Left lung (tissue), 10 donors: ENCODE data around the gene TRAF3IP1. TPM values are rescaled to one million over a fixed set of nuclear protein-coding genes. Genes with fewer than 3 reads are reported as not detected.
A peak's percentile ranks its signal among the peaks of the same experiment; 100 is the strongest.

Experiments used
- ATAC-seq: fragments of 200-7000 bp; cut with Tn5 transposase; one replicate; pipeline ENCODE4 v1.9.1; 2020; ENCODE audit warnings: moderate library complexity
- DNase-seq, 4 donors: peaks; one replicate each; pipeline ENCODE4 v3.0.0-alpha.2; 2013 to 2020
- H3K27ac ChIP-seq, 2 donors: fragments of 200-600 bp; sonication (generic) in 1 of 2; one replicate each; pipeline versions ENCODE4 v1.5.0 to v1.8.0; 2020 to 2021
- H3K27me3 ChIP-seq, 2 donors: fragments of 200-600 bp; sonication (generic) in 1 of 2; one replicate each; pipeline versions ENCODE4 v1.5.0 to v1.8.0; 2020 to 2021
- H3K36me3 ChIP-seq, 2 donors: fragments of 200-600 bp; sonication (generic) in 1 of 2; one replicate each; pipeline versions ENCODE4 v1.5.0 to v1.8.0; 2020 to 2021
- H3K4me1 ChIP-seq, 2 donors: fragments of 200-600 bp; one replicate each; pipeline ENCODE4 v1.8.0; 2021
- H3K4me3 ChIP-seq, 2 donors: fragments of 200-600 bp; sonication (generic) in 1 of 2; one replicate each; pipeline versions ENCODE4 v1.5.0 to v1.8.0; 2020 to 2021; ENCODE audit warnings: mild to moderate bottlenecking in 1 of 2
- H3K9me3 ChIP-seq, 2 donors: fragments of 200-600 bp; sonication (generic) in 1 of 2; one replicate each; pipeline versions ENCODE4 v1.5.0 to v1.8.0; 2020 to 2021
- intact Hi-C, 2 donors: fragments of 100-400 bp; cut with DNase I; formaldehyde crosslinking; loops; one replicate each; pipeline versions ENCODE4 v1.11.2 to v1.14.2; 2022
- polyA plus RNA-seq, 6 donors: library from polyadenylated mRNA; unstranded; fragments of 120-200 nt; gene quantifications; one replicate each; pipeline ENCODE4 v1.2.1, GENCODE V29; 2013; ENCODE audit not compliant: insufficient read length in 6 of 6
- total RNA-seq, 2 donors: library from RNA; stranded (reverse); fragmentation: NEBNext Ultra II Directional; extraction: Animal tissue kit (Norgen Biotek cat#: 25700); gene quantifications; one replicate each; pipeline ENCODE4 v1.2.1, GENCODE V29; 2021
- TF ChIP-seq, protein P1 (sequence below), 2 donors: fragments of 200-600 bp; sonication (generic) in 1 of 2; IDR thresholded peaks; one replicate each; pipeline versions ENCODE4 v1.5.0 to v1.8.0; 2021; ENCODE audit warnings: antibody characterized with exemption in 2 of 2
- donor health status: DM: no; HTN: yes; CAD: no.
- donor health status: DM: no; HTN: no; CAD: no.

The TRAF3IP1 gene
- total and polyA plus RNA-seq, 8 donors: 11.6 to 22.6 (median 19.7) TPM

DNA sequence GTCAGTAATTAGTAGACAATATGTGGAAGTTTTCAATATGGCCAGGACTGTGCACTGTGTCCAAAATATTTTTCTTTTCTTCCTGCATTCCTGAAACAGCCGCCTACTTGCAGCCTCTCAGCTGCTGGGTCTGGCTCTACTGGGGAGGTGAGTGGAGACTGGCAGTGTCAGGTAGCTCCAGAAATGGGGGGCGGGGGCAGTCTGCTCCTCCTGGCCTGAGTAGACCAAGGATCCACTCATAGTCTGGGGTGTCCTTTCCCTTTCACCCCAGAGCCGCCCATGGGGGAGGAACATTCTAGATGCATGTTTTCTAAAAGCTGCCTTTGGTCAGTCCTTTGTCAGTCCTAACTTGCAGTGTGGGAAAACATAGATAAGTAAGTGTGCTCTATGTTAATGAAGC is 23.7 kb downstream of the TRAF3IP1 start:
- no peak for ATAC-seq
- TF ChIP-seq, protein P1, sequence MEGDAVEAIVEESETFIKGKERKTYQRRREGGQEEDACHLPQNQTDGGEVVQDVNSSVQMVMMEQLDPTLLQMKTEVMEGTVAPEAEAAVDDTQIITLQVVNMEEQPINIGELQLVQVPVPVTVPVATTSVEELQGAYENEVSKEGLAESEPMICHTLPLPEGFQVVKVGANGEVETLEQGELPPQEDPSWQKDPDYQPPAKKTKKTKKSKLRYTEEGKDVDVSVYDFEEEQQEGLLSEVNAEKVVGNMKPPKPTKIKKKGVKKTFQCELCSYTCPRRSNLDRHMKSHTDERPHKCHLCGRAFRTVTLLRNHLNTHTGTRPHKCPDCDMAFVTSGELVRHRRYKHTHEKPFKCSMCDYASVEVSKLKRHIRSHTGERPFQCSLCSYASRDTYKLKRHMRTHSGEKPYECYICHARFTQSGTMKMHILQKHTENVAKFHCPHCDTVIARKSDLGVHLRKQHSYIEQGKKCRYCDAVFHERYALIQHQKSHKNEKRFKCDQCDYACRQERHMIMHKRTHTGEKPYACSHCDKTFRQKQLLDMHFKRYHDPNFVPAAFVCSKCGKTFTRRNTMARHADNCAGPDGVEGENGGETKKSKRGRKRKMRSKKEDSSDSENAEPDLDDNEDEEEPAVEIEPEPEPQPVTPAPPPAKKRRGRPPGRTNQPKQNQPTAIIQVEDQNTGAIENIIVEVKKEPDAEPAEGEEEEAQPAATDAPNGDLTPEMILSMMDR (IDR thresholded peaks at IDR 0.05): no peak
- H3K36me3 ChIP-seq: peaks cover 0 to 26% of the 10 kb centered on the region in 2 donors

DNA sequence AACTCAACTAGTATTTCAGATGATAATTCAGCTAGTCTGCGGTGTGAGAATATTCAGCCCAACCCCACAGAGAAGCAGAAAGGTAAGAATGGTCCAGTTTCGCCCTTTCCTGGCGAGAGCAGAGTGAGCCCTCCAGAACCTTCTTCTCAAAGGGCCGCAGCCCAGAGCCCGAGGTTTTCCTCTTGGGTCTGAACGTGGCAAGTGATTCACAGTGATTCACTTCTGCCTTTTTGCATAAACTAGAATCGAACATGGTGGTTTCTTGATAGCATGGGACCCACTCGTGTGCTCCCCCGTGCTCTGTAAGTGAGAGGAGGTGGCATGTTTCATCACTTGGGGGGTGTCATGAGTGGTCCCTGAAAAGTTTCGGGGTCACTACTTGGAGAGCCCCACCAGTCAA is 24.2 kb downstream of the TRAF3IP1 start:
- H3K27me3 ChIP-seq: no peaks in the 10 kb centered on the region
- H3K9me3 ChIP-seq: no peaks in the 10 kb centered on the region
- peaks cover 0 to 26% of the 10 kb centered on the region in 2 donors for H3K36me3 ChIP-seq
- intact Hi-C loops: no loop called here
- H3K4me3 ChIP-seq: no peak overlapping the region
- no peak for DNase-seq
- TF ChIP-seq, protein P1 (IDR thresholded peaks at IDR 0.05): no peak
- no peak overlapping the region for H3K27ac ChIP-seq
- ATAC-seq: no peak
- H3K4me1 ChIP-seq: no peaks in the 10 kb centered on the region

More for the DNA sequence above, 23.7 kb downstream of the TRAF3IP1 start:
- H3K9me3 ChIP-seq: no peaks in the 10 kb centered on the region
- no peak overlapping the region for H3K27ac ChIP-seq
- no peak for DNase-seq
- no peak overlapping the region for H3K4me3 ChIP-seq
- intact Hi-C loops: no loop called here
- H3K4me1 ChIP-seq: no peaks in the 10 kb centered on the region
- H3K27me3 ChIP-seq: no peaks in the 10 kb centered on the region

DNA sequence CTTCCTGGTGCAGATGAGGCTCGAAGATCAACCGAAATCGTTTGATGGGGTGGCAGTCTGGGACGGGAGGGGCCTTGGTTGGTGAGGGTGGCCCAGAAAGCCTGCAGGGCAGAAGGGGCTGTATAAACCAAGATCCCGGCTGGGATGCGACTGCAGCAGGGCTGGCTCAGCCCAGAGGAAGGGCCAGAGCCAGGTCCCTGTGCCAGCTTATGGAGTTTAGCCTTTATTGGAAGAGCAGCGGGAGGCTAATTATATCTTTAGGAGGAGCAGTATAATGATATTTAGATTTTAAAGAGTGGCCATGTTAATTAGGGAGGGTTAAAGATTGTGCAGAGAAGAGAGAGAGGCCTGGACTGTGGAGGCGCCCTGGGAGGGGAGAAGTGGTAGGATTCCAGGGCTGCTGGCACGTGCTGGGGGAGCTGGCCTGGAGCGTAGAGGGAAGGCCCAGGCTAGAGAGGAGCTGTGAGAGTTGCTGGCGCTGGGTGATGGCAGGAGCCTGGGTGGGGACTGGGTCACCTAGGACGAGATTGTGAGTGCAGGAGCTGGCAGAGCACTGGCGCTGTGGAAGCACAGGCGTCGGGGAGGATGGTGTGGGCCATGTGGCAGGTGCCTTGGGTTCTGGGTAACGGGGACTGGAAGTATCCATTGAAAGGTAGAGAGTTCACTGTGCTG is 25.1 kb downstream of the TRAF3IP1 start:
- ATAC-seq (no peak), DNase-seq (peak in 1 of 4 donors; percentile 61)
- TF ChIP-seq, protein P1 (IDR thresholded peaks at IDR 0.05): no peak
- Histone ChIP-seq H3K36me3 (peaks cover 0 to 33% of the 10 kb centered on the region in 2 donors), H3K27me3 (no peaks in the 10 kb centered on the region), H3K9me3 (no peaks in the 10 kb centered on the region), H3K4me3 (no peak overlapping the region), H3K27ac (no peak overlapping the region), H3K4me1 (no peaks in the 10 kb centered on the region)
- intact Hi-C loops: no loop called here

DNA sequence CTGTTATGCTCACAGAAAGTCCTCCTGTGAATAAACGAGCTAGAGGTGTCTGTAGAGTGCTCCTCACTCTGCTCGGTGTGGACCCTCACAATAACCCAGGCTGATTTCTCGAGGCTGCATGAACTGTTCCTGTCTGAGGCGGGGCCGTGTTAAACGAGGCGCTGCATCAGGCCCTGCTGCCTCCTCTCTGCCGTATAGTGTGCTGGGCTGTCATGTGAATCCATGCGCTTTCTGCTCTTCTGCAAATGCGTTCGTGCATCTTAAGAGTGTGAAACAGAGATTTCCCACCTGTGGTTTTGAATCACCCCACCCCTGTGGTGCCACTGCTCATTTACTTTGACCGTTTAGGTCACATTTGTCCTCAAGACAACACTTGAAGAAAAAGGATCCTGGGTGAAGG is 26.2 kb downstream of the TRAF3IP1 start:
- TF ChIP-seq, protein P1 (IDR thresholded peaks at IDR 0.05): no peak

DNA sequence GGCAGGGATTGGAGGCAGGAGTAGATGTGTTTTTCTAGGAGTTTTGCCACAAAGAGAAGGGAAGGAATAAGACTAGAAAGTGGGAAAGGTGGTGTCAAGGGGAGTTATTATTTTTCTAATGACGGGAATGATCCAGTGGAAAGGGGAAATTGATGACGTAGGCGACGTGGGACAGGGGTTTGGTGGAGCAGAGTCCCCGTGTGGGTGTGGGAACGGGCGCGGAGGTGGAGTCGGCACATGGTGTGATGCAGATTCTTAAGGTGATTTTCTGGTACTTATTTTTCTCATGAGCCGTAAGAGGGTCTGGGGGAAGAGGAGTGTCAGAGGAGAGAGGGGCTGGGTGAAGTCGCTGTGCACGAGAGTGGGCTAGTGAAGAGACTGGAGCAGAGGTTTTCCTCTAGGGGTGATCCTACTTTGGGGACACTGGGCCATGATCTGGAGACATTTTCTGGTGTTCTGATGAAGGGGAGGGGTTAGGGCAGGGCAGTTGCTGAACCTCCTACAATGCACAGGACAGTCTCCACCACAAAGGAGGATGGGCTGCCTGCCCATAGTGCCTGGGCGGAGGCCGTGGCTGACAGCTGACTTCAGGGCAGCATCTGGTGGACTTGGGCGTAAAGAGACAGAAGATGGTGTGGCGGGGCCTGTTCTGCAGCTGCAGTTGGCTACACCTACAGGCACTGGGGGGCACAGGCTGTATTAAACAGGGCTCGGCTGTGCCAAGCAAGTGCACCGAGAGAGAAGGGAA is 30.0 kb downstream of the TRAF3IP1 start:
- H3K4me3 ChIP-seq: no peak overlapping the region
- H3K4me1 ChIP-seq: no peaks in the 10 kb centered on the region
- H3K27me3 ChIP-seq: no peaks in the 10 kb centered on the region
- DNase-seq (peak in 1 of 4 donors; percentile 58), ATAC-seq (no peak)
- H3K9me3 ChIP-seq: no peaks in the 10 kb centered on the region
- intact Hi-C loops: no loop called here
- TF ChIP-seq, protein P1 (IDR thresholded peaks at IDR 0.05): no peak
- peaks cover 0 to 56% of the 10 kb centered on the region in 2 donors for H3K36me3 ChIP-seq
- H3K27ac ChIP-seq: no peak overlapping the region

More for the DNA sequence above, 26.2 kb downstream of the TRAF3IP1 start:
- intact Hi-C loops: no loop called here
- Histone ChIP-seq H3K9me3 (no peaks in the 10 kb centered on the region), H3K27me3 (no peaks in the 10 kb centered on the region), H3K4me3 (no peak overlapping the region), H3K27ac (no peak overlapping the region), H3K36me3 (peaks cover 0 to 37% of the 10 kb centered on the region in 2 donors), H3K4me1 (no peaks in the 10 kb centered on the region)
- no peak for ATAC-seq
- DNase-seq: no peak
